GM19193 (cell line): Measurements from ENCODE around the gene STIMATE.

ENCODE experiments used
- POLR2A ChIP-seq: IDR thresholded peaks from 4 replicates; pipeline ENCODE4 v1.6.1; 2011; ENCODE audit not compliant: insufficient read depth, insufficient read length; ENCODE audit errors: extremely low read depth

Gene STIMATE

DNA sequence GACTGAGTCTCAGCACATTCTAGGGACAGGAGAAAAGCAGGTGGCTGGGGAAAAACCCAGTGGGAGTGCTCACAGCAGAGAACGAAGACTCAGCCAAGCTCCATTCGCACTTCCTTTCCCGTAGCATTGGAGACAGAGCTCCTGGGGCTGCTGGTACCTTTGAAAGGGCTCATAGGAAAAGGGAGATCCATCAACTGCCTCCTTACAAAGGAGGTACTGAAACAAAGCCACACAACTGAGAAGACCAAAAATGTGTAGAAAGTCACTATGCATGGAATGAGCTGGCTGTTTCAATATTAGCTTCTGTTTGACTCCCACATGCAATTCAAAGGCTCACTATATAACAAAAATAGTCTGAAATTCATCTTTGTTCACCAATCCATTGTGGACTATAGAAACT, 16.9 kb downstream of the STIMATE start:
- no peak for TF ChIP-seq POLR2A

DNA sequence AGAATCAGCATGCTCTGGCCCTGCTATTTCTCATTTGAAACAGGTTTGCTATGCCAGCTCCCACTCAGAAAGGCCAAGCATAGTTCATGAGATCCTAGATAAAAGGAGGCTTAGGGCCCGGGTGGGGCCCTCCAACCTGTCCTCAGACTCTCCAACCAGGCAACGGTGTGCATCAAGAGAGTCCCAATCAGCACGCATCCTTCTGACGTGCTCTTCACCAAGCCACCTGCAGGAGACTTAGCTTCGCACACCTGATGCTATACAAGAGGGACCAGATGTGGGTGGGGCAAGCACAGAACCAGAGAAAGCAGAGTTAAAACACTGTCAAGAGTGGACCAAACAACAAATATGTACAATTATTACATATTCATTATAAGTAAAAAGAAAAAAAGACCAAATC, 17.3 kb downstream of the STIMATE start:
- TF ChIP-seq POLR2A: no peak

DNA sequence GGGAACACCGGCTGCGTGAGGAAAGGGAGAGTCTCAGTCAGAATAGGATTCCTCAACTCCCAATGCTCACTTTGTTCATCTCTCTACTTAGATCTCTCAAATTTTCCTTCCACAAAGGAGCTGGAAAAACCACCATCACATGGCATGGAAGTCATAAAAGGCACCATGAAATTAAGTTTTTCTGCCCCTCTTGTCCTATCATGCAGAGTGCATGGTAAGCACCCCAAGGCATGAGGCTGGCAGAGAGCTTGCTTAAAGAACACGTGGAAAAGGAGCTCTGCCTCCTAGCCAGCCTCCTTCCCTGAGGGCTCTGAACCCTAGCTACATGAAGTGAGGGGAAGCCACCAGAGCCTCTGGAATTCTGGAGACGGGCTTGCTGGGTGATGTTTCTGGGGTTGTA, 17.8 kb downstream of the STIMATE start:
- TF ChIP-seq POLR2A: no peak

DNA sequence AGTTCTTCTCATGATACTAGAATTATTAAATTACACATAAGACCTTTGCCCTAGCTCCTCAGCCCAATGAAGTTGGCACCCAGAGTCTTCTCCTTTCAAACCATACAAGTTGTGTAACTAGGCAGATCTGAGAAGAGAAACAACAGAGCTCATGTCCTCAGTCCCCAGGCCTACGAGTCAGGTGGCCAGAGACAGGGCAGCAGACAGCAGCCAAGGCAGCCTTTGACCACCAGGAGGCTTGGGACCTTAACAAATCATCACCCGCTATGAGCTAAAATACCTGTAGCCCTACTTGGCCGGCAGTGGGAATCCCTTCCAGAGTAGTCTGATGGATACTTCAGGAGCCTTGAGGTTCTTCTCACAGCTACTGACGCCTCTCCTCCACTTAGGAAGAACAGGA, 18.3 kb downstream of the STIMATE start:
- TF ChIP-seq POLR2A: no peak

DNA sequence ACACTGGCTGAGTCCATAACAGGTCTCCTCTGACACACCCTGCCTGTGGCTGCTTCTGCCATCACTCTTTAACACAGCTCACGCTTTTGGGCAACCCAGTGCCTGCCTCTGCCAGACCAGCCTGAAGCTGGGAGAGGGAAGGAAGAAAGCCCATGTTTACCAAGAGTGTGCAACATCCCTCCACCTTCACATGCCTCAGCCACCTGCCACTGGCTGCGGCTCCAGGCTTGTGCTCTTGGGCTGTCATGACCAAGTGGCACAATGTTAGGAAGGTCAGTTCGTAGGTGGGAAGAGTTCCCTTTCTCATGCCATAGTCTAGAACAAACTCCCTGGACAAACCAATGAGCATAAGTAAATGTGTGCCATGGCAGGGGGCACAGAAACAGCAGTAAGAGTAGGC, 20.3 kb downstream of the STIMATE start:
- TF ChIP-seq POLR2A: no peak

DNA sequence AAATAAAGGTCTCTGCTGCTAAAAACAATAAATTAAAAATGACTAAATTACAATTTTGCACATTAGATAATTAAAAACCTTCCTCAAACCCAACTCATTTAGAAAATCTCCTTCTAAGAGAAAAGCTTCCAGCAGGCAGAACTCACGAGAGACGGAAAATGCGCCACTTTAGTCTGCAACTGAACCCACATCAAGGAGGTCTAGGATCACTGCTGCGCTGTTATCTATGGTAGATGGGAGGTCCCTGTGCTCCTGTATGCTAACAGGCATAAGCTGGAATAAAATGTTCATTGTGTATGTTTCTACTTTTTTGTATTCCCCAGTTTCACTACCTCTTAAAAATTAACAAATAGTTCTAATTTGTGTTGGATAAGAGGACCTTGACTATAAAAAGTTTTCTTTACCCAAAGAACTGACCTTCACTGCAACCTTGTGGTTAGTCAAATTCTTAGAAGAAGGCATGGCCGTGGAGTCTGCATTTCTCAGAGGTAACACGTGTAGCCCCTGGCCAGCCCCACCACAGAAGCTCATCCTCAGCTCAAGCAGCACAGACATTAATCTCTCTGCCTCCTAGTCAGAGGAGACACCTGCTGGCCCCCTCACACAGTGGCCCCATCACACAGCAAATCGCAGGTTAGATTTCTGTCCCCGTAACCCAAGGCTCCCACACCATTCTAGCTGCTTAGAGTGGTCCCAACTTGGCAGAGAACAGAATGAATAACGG, 22.3 kb downstream of the STIMATE start:
- no peak for TF ChIP-seq POLR2A

DNA sequence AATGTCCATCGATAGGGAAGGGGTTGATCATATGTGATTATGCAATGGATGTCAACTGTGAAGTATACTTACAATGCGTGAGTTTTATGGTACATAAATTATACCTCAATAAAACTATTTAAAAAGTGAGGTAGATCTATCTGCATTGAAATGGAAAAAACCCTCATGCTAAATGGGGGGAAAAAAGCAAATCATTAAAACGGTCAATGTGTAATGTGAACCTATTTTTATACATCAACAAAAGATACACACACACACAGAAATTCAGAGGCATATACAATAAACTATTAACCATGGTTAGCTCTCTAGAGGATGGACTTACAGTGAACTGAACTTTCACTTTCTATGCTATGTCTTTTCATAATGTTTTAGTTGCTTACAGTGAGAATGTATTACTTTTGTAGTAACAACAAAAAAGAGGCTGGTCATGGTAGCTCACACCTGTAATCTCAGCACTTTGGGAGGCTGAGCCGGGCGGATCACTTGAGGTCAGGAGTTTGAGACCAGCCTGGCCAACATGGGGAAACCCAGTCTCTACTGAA, 23.1 kb downstream of the STIMATE start:
- no peak for TF ChIP-seq POLR2A

DNA sequence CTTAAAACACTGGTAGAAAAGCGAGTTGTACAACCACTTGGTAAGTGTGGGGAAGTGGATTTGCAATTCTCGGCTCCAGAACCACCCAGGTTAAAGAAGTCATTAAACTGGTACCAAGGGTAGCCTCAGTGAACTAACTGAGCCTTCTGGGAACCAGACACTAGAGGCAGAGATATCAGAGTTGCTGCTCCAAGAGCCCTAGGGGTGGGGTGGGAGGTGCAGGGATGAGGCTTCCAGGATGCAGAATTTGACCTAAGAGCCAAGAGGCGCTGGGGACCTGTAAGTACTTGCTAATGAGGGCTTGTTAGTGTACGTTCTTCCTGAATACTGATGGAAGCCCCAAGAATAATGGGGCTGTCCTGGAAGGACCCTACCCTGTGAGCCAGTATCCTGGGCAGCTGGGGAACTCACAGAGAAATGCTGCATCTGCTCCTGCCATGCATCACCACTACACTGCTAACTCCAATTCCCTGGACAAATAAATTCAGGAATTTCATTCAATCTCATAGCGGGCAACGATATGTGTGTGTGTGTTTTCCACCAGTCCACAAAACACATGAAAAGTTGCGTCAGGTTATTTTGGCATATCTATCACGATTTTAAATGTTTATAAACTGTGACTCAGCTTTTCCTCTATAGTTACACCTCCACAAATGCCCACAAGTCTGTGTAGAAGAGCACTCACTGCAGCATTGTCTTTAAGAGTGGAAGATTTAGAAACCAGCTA, 23.8 kb downstream of the STIMATE start:
- no peak for TF ChIP-seq POLR2A

DNA sequence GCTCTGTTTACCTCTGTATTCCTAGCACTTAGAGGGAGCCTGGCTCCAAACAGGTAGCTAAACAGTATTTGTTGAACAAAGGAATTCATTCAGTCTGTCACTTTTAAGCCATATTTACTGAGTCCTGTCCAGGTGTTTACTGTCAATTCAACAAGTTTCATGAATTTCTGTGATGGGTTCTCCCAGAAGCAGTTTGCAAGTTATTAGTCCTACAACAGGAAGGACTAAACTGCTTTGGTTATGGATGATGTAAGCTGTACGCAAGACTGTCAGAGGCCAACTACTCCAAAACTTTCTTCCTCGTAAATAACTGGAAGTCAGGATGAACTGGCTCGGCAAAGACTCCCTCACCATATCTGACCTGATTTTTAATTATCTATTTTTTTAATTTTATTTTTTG, 25.1 kb downstream of the STIMATE start:
- no peak for TF ChIP-seq POLR2A

DNA sequence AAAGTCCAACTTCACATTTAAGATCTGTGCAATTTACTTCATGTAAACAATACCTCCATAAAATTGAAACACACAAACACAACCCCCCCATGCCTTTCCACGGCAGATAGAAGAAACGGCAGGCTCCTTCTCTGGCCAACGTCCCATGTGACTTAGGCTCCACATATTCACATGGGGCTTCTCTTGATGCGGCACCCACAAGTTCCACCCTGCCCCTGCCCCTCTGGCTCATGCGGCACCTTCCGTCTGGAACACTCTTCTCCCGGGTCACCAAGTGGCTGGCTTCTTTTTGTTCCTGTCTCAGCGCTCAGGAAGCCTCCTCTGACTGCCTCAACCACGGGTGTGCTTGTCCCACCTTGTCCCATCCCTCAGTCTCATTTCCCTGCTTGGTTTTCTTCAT, 25.6 kb downstream of the STIMATE start:
- TF ChIP-seq POLR2A: no peak

DNA sequence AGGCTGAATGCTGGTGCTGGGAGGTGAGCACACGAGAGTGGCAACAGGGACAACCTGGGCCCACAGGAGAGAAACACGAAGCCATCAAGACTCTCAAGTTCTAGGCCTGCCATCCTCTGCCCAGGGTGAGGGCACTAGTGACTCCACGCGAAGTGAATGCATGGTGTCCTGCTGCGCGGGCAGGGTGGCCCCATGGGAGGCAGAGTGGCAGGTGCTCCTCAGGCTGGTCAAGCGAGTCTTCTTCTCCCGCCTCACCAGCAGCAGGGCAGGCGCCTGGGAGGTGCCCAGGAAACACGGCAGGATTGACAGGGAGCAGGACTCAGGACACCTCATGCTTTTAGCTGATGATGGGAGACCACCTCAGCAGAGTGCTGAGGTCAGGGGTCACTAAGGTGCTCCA, 26.9 kb downstream of the STIMATE start:
- TF ChIP-seq POLR2A: no peak

DNA sequence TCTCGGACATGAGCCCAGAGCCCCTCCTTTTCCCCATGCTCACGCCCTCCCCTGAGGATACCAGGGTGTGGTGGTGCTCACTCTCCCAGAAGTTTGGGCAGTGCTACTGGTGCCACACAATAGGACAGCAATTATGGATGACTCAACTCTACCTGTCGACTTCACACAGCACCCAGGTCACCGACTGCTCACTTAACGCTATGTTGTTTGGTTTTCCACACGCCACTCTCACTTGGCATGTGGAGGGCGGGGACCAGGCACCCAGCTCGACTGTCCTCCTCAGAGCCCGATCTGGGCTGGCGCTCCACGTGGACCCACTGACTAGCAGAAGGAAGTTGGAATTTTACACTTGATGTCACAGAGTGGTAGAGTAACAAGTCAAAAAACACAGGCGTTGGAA, 30.9 kb downstream of the STIMATE start:
- no peak for TF ChIP-seq POLR2A

DNA sequence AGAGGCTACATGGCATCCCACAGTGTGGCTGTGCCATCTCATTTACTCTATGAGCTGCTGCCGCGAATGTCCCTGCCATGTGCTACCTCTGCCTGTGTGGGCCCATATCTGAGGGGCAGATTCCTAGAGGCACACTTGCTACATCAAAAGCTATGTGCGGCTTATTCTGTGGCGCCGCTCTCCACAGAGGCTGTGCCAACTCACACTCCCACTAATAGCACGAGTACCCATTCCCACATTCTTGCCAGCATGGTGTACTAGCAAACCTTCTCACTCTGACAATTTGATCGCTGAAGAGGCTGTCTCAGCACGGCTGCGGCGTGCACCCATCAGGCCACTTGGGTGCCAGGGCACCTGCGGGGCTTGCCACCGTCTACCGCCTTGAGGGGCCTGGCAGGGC, 31.4 kb downstream of the STIMATE start:
- no peak for TF ChIP-seq POLR2A

DNA sequence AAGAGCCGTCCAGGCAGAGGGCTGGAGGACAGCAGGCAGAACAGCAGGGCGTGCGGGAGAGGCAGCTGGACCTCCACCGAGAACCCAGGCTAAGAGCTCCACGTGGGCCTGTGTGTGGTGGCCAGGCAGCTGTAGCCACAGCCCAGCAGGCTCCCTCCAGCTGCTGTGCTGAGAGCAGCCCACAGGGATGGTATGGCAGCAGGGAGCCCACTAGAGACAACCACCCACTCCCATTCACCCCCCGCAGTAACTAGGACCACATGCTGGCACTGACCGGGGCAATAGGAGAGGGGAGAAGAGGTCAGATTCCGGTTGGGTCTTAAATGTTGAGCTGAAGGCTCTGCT, 37.0 kb downstream of the STIMATE start:
- no peak for TF ChIP-seq POLR2A

DNA sequence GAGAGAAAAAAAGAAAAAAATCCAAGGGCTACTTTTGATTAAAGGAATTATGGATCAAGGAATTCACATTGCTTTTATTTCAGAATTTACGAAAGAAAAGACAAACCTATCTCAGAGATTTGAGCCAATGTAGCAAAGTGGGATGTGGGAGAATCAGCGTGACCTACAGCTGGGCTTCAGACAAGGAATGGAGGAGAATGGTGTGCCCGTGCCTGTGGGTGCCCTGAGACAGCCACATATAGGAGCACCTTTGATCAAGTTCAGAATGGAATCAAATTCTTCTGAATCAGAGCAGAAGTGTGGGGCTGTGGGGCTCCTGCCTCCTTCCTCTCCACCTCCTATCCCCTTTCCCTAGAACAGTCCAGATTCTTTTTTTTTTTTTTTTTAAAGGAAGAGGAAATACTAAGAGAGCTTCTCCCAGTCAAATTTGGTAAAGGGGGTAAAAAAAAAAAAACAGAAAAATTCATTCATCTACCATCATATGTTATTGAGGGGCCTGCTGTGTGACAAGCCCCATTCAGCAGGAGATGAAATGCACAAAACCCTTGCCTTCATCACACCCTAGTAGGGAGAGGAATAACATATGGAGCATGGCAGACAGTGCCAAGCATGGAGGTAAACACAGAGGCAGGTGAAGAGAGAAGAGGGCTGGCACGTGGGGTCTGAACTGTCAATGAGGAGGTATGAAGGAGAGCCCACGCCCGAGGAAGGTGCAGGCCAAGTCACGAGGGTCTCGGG, 37.5 kb downstream of the STIMATE start:
- no peak for TF ChIP-seq POLR2A

DNA sequence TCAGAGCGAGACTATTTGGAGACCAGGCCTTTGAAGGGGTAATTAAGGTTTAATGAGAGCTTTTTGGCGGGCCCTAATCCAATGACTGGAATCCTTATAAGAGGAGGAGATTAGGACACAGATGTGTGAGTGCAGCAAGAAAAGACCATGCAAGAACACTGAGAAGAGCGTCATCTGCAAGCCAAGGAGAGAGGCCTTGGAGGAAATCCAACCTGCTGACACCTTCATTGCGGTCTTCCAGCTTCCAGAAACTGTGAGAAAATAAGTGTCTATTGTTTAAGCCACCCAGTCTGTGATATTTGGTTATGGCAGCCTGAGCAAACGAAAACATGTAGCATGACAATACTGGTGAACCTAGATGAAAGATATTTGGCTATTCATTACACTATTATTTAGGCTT, 39.5 kb downstream of the STIMATE start:
- TF ChIP-seq POLR2A: no peak
